H1 (cell line): ENCODE results near the gene SBK1.

ENCODE experiments used
- CHD1 ChIP-seq: IDR thresholded peaks from 2 replicates; pipeline ENCODE4 v1.6.1; 2012; ENCODE audit warnings: low read depth, low read length, improper control_type of control experiment
- CHD2 ChIP-seq: IDR thresholded peaks from 2 replicates; pipeline ENCODE4 v1.6.1; 2012; ENCODE audit warnings: low read length, improper control_type of control experiment
- CTCF ChIP-seq, 3 experiments: IDR thresholded peaks; 1 replicate in 2 of 3; 2 replicates in 1 of 3; pipeline versions ENCODE4 v1.5.1 to v1.6.1; 2011; ENCODE audit warnings: low read length in 3 of 3, mild to moderate bottlenecking in 3 of 3, inconsistent platforms in 2 of 3, low read depth in 1 of 3, moderate library complexity in 1 of 3; ENCODE audit not compliant: insufficient read depth in 1 of 3; ENCODE audit errors: control extremely low read depth in 1 of 3
- EP300 ChIP-seq, 2 experiments: IDR thresholded peaks; 1 replicate in 1 of 2; 2 replicates in 1 of 2; pipeline ENCODE4 v1.6.1; 2011 to 2012; ENCODE audit warnings: low read depth in 2 of 2, low read length in 2 of 2, mild to moderate bottlenecking in 2 of 2, borderline replicate concordance in 1 of 2, inconsistent platforms in 1 of 2, moderate library complexity in 1 of 2
- EZH2 ChIP-seq: fragments of 200-600 bp; sonication (generic); IDR thresholded peaks from 2 replicates; pipeline ENCODE4 v1.7.1; 2012; ENCODE audit warnings: low read depth, mild to moderate bottlenecking, moderate library complexity, low read length, inconsistent platforms; ENCODE audit not compliant: severe bottlenecking
- PHF8 ChIP-seq: fragments of 200-600 bp; sonication (generic); conservative IDR thresholded peaks from 2 replicates; pipeline ENCODE4 v1.7.1; 2012; ENCODE audit warnings: low read depth, mild to moderate bottlenecking, inconsistent platforms, low read length, moderate library complexity
- POLR2A ChIP-seq, 2 experiments: IDR thresholded peaks; 1 replicate in 1 of 2; 2 replicates in 1 of 2; pipeline ENCODE4 v1.6.1; 2011; ENCODE audit warnings: low read depth in 2 of 2, low read length in 2 of 2, mild to moderate bottlenecking in 2 of 2; ENCODE audit errors: control extremely low read depth in 1 of 2
- POLR2AphosphoS5 ChIP-seq: IDR thresholded peaks from 2 replicates; pipeline ENCODE4 v1.6.1; 2011; ENCODE audit warnings: low read depth, low read length
- SRF ChIP-seq: IDR thresholded peaks from 2 replicates; pipeline ENCODE4 v1.6.1; 2011; ENCODE audit warnings: mild to moderate bottlenecking, low read depth, low read length, moderate library complexity
- TF ChIP-seq, protein P1 (sequence below): IDR thresholded peaks from 2 replicates; pipeline ENCODE4 v1.6.1; 2012; ENCODE audit warnings: inconsistent platforms

DNA sequence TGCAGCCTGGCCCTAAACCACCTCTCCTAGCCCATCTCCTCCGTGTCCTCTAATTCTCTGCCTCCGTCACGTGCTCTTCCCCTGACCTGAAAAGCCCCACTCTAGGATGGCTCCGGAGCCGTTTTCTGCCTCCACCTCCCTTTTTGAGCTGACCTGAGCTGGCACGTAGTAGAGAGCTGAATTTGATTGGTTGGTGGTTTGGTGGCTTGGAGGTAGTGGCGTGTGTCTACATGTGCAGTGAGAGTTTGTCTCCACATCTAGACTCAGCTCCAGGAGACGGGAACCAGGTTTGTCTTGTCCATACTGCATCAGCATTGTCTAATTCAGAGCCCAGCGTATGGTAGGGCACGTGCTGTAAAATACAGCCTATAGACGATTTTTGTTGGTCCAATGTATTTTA is 3.0 kb downstream of the SBK1 start:
- TF ChIP-seq PHF8 (no peak), SRF (no peak), CTCF (IDR thresholded peaks at IDR 0.05; ENCODE audit: control extremely low read depth in 1 of 3, insufficient read depth in 1 of 3, low read depth in 1 of 3, low read length in 3 of 3) (no peak), CHD1 (no peak), POLR2A (IDR thresholded peaks at IDR 0.05; ENCODE audit: control extremely low read depth in 1 of 2, low read depth in 2 of 2, low read length in 2 of 2) (no peak), POLR2AphosphoS5 (no peak), EZH2 (no peak), CHD2 (no peak), EP300 (IDR thresholded peaks at IDR 0.05; ENCODE audit: borderline replicate concordance in 1 of 2, low read depth in 2 of 2, low read length in 2 of 2) (no peak)
- TF ChIP-seq, protein P1, sequence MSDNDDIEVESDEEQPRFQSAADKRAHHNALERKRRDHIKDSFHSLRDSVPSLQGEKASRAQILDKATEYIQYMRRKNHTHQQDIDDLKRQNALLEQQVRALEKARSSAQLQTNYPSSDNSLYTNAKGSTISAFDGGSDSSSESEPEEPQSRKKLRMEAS = no peak
